RPMI8226 (cell line): Measurements from ENCODE around the gene CYGB.

ENCODE experiments used
- DNase-seq: peaks from one replicate; pipeline ENCODE4 v3.0.0-alpha.2; 2015

The CYGB gene

DNA sequence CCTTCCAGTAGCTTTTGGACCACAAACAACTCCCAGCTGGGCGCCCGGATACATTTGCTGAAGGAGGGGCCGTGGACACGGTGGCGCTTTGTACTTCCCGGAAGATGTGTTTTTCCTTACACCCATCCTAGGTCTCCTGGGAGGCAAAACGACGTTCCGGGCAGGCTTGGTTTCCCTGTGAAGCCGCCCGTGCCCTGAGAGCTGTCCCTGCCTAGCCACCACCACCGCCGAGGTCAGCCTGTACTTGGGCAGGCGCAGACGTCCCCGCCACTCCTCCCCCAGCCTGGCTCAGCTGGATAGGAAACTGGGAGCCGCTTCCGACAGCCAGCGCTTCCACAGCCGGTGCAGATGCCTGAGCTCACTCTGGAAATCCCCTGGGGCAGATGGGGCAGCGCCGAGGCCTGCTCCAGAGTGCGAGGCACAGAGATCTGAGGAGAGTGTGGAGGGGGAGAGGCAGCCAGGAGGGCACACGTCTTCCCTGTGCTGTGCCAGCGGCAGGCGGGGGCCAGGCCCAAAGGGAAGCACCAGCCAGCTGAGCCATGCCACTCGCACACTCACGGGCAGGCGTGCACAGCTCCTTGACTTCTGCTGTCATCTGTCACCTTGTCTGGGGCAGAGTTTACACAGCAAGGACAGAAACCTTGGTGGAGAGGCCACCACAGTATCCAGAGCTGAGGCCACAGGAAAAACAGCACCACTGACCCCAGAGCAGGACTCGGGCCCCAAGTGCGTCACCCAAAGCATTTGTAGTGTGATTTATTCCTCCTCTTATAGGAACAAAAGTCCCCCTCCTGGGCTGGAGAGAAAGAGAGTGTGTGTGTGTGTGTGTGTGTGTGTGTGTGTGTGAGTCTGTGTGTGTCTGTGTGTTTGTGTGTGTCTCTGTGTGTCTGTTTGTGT lies 39.3 kb downstream of the CYGB start:
- peak; percentile 76 for DNase-seq

DNA sequence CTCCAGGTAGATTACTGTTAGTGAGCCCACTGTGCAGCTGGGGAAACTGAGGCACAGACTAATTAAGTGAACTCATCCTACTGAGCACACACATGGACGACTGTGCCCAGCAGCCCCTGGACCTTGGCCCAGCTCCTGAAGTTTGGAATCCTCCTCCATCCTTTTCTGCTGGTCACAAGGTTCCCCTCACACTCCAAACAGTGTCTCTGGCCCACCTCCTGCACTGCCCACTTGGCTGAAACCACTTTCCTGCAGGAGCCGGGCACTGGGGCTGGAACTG lies 39.9 kb downstream of the CYGB start:
- no peak for DNase-seq

DNA sequence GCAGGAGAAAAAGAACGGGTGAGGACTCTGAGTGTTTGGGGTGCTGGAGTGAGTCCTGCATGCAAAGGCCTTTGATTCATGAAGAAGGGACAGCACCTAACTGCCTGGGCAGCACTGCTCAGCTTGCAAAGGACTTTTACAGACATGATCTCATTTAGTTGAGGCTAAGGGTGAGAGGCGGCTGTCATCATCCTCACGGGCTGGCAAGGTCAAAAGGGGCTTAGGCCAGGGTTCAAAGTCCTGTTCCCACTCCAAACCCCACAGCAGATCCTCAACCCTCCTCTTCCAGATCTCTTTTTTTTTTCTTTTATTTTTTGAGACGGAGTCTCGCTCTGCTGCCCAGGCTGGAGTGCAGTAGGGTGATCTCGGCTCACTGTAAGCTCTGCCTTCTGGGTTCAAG lies 41.0 kb downstream of the CYGB start:
- no peak for DNase-seq

DNA sequence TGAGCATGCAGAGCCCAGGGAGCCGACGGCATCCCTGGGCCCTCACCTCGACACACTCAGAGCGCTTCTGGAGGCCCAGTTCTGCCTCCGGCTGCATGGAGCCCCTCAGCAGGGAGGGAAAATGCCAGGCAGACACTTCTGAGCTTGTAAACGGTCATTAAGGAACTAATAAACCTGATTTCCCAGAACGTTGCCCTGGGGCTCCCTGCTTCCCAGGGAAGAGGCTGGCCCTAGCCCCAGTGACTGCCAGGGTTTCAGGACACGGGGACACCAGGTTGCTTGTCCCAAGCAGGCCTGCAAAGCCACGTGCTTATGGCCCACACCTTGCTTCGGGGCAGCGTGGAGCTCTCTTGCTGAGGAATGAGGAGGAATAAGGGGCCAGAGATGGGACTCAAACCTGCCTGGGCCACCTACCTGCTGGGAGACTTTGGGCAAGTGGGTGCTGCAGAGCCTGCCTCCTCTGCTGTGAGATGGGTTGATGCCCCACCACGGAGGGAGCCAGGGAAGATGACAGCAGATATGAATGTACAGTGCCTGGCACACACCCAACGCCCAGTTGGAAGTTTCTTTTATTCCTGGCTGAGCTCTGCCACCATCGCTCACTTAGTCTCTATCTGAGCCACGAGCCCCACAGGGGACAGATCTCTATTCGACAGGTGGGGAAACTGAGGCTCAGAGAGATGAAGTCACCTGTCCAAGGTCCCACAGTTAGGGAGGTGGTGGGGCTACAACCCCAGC lies 41.7 kb downstream of the CYGB start:
- no peak for DNase-seq

GRCh38 chr17:76493505-76494167 lies 43.9 kb downstream of the CYGB start:
- DNase-seq = no peak

DNA sequence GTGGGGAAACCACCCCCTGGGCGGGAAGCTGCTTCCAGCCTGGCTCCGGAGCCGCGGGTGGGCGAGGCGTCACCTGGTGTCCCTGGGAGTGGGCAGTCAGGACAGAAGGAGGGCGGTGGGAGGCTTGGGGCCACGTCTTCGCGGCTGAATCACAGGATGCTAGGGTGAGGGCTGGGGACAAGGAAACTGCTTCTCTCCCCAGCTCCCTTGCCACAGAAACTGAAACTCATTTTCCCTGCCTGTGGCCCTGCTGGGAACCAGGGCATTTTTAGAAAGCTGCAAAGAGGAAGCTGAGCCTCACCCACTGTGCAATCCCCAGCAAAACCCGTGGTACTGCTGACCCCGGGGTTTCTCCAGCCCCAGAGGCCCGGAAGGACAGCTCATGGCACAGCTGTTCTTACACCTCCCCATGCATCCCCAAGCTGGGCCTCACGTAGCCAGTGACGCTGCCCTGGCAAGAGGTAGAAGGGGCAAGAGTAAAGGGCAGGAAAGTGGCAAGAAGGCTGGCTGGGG lies 44.5 kb downstream of the CYGB start:
- peak; percentile 97 for DNase-seq

DNA sequence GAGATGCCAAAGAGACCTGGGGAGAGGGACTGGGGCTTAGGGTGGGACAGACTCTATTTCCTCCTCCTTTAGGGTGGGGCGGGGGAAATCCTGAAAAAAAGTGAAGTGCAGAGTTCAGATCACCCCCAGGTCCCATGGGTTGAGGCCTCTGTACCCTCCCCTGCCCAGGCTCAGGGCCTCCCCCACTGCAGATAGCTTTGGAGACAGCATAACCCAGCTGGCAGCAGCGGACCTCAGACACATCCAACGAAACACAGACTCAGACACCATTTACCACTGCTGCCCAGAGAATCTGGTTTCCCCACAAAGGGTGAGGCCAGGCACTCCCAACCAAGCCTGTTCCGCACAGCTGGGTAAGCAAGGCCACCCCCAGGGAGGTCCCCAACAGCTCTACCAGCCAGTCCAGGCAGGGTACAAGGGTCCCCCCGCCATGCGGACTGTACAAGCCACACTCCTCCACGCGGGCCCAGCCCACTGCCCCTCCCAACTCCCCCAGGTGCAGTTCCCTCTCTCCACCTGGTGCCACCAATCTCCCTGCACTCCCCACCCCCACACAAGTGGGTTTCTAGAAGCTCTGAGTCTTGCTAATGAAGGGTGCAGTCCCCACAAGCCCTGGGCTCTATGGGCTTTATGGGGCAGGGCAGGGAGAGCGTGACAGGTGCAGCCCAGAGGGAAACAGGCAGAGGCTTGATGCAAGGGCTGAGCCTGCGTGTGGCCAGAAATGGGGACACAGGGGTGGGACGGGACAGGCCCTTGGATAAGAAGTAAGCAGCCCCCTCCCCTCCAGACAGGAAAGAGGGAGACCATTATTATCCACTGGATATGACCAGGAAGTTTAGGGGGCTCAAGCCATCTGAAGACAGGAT lies 45.2 kb downstream of the CYGB start:
- DNase-seq = peak; percentile 89

- peak; percentile 46 for DNase-seq
Measured at GRCh38 chr17:76491271-76492122, 46.0 kb downstream of the CYGB start.

- peak; percentile 43 for DNase-seq
Measured at GRCh38 chr17:76490112-76490710, 47.3 kb downstream of the CYGB start.

GRCh38 chr17:76487451-76488192 lies 49.9 kb downstream of the CYGB start:
- DNase-seq = no peak

GRCh38 chr17:76485569-76485968 lies 51.9 kb downstream of the CYGB start:
- DNase-seq = no peak

- DNase-seq = no peak
Measured at GRCh38 chr17:76484228-76484725, 53.2 kb downstream of the CYGB start.

DNA sequence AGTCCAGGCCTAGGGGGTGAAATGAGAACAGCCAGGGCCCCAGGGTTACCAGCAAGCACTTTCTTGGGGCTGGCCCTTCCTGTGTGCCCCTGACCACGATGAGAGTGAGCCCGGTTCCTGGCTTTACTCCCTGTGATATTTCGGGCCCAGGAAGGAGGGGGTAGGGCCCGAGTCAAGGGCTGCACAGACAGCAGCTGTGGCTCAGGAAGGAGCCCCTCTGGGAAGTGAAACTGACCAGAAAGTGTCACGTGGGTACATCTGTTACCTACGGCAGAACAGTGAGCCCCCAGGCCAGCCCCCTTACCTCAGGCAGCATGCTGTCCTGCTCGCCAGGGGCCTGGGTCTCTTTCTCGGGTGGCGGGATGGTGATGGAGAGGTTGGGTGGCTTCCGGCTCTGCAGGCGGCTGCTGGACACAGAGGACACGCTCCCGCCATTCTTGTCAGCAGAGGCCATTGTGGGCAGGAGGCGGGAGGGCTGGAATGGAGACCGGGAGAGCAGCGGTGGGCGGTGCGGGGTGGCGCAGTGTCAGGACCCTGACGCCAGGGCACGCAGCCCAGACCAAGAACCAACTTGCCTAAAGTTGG lies 56.3 kb downstream of the CYGB start:
- DNase-seq = peak; percentile 91

DNA sequence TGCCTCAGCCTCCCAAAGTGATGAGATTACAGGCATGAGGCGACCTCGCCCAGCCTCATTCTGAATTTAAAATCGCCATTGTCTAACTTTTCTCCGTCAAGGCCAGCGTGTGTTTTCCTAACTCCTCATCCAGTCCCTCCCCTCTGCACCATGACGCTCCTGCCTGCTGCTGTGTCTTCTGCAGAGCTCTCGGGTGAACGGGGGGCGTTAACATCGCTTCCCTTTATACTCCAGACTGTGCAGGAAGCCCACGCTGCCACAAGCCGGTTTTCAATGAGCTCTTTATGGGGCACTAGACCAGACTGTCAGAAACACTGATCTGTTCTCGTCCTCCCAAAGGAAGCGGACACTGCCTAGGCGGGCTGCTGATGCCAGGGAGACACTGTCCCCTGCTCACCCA lies 56.9 kb downstream of the CYGB start:
- no peak for DNase-seq

DNA sequence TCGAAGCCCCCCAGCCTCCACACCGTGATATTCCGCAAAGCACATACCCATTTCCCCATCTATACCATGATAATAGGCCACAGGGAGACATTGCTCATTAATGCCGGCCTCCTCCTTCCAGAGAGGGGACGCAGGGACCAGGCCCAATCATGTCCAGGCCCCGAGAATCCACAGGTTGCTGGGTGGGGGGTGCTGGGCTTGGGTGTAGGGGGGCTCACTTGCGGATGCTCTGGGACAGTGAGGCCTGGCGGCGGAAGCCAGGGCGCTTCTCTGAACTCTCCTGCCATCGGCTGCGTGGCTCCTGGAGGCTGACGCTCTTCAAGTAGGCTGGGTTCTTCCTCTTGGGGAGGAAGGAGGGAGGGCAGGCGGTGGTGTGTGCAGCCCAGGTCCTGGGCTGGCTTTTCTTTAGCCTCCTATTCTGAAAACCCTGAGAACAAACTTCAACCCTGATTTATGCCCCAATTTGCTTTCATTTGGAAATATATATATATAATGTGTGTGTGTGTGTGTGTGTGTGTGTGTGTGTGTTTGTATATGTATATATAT lies 57.9 kb downstream of the CYGB start:
- no peak for DNase-seq

GRCh38 chr17:76478730-76479514 lies 58.6 kb downstream of the CYGB start:
- DNase-seq = no peak

DNA sequence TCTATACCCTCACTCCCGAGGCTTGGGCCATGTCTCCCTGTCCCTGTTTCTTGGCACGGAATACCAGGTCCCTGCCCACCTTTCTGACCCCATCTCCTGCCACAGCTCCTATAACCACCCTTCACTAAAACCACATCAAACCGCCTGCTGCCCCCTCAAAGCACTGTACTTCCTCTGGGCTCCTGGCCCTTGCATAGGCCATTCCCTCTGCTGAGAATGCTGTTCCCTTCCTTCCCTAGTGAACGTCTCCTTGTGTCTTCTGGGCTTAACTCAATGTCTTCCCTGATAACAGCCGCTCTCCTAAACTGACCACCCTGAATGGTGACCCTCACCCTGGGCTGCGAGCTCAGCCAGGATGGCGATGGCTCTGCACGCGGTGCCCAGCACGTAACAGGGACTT lies 59.4 kb downstream of the CYGB start:
- no peak for DNase-seq

GRCh38 chr17:76477576-76477975 lies 59.9 kb downstream of the CYGB start:
- DNase-seq = no peak
